Left ventricle myocardium inferior (tissue), 1 donor: ENCODE data around the gene IKZF2. TPM values are rescaled to one million over a fixed set of nuclear protein-coding genes. Genes with fewer than 3 reads are reported as not detected.

Experiments used
- DNase-seq: peaks from one replicate; pipeline ENCODE4 v3.0.0-alpha.2; 2020
- H3K27ac ChIP-seq: fragments of 200-600 bp; replicated peaks from 2 replicates; pipeline ENCODE4 v1.8.0; 2021
- H3K27me3 ChIP-seq: fragments of 200-600 bp; 2 replicates; pipeline ENCODE4 v1.8.0; 2021; ENCODE audit warnings: low read depth
- H3K36me3 ChIP-seq: fragments of 200-600 bp; 2 replicates; pipeline ENCODE4 v1.8.0; 2021
- H3K4me1 ChIP-seq: fragments of 200-600 bp; 2 replicates; pipeline ENCODE4 v1.8.0; 2021
- H3K4me3 ChIP-seq: fragments of 200-600 bp; 2 replicates; pipeline ENCODE4 v1.8.0; 2021; ENCODE audit warnings: mild to moderate bottlenecking, moderate library complexity
- H3K9me3 ChIP-seq: fragments of 200-600 bp; replicated peaks from 2 replicates; pipeline ENCODE4 v1.8.0; 2021
- intact Hi-C: fragments of 100-400 bp; cut with micrococcal nuclease; formaldehyde crosslinking; loops from one replicate; pipeline ENCODE4 v1.11.0; 2022
- long read RNA-seq: library from polyadenylated mRNA; unstranded; transcript quantifications from one replicate; pipeline ENCODE4 v2.0.0, GENCODE V29; 2021
- total RNA-seq: library from RNA; stranded (reverse); fragmentation: NEBNext Ultra II Directional; extraction: Animal tissue kit (Norgen Biotek cat#: 25700); gene quantifications from one replicate; pipeline ENCODE4 v1.2.1, GENCODE V29; 2021
- TF ChIP-seq, protein P1 (sequence below): fragments of 200-600 bp; IDR thresholded peaks from 2 replicates; pipeline ENCODE4 v1.8.0; 2021; ENCODE audit warnings: antibody characterized with exemption, mild to moderate bottlenecking, borderline replicate concordance
- donor health status: DM: no; HTN: yes; CAD: no; lungs with severe emphysema.

IKZF2 gene
- 6.8 TPM for total RNA-seq
- long read RNA-seq: 0 reads

- TF ChIP-seq, protein P1, sequence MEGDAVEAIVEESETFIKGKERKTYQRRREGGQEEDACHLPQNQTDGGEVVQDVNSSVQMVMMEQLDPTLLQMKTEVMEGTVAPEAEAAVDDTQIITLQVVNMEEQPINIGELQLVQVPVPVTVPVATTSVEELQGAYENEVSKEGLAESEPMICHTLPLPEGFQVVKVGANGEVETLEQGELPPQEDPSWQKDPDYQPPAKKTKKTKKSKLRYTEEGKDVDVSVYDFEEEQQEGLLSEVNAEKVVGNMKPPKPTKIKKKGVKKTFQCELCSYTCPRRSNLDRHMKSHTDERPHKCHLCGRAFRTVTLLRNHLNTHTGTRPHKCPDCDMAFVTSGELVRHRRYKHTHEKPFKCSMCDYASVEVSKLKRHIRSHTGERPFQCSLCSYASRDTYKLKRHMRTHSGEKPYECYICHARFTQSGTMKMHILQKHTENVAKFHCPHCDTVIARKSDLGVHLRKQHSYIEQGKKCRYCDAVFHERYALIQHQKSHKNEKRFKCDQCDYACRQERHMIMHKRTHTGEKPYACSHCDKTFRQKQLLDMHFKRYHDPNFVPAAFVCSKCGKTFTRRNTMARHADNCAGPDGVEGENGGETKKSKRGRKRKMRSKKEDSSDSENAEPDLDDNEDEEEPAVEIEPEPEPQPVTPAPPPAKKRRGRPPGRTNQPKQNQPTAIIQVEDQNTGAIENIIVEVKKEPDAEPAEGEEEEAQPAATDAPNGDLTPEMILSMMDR: no peak
- Histone ChIP-seq H3K27ac (peak within 1 kb of the TSS; percentile 95), H3K27me3 (no peaks in the 10 kb centered on the region), H3K9me3 (no peaks in the 10 kb centered on the region), H3K36me3 (no peaks in the 10 kb centered on the region), H3K4me3 (peak within 1 kb of the TSS; percentile 84), H3K4me1 (peaks cover 53% of the 10 kb centered on the region)
- intact Hi-C loops: loop anchor here (2.0 to 10.0 kb wide), 2 partner anchors 375 to 467 kb away; no protein-coding TSS in a partner anchor
- peak; percentile 85 for DNase-seq
Measured at GRCh38 chr2:213151437-213152064, at the start of gene IKZF2. Gene IKZF2 (minus strand): TSS chr2:213151612. CDS start chr2:213148629, 2,983 bp downstream.

GRCh38 chr2:213199871-213200270 is 48.5 kb upstream of the IKZF2 start:
- Histone ChIP-seq H3K27me3 (no peaks in the 10 kb centered on the region), H3K36me3 (no peaks in the 10 kb centered on the region), H3K4me3 (no peak overlapping the region), H3K9me3 (no peaks in the 10 kb centered on the region), H3K4me1 (no peaks in the 10 kb centered on the region), H3K27ac (no peak overlapping the region)
- intact Hi-C loops: loop anchor here (10.0 kb wide), 1 partner anchor 1035 kb away; no protein-coding TSS in a partner anchor
- TF ChIP-seq, protein P1: no peak
- no peak for DNase-seq

GRCh38 chr2:213189001-213189899 is 37.8 kb upstream of the IKZF2 start:
- peaks cover 4% of the 10 kb centered on the region for H3K4me1 ChIP-seq
- TF ChIP-seq, protein P1: no peak
- no peak overlapping the region for H3K27ac ChIP-seq
- H3K4me3 ChIP-seq: peak overlapping the region; percentile 40
- intact Hi-C loops: no loop called here
- DNase-seq: no peak
- no peaks in the 10 kb centered on the region for H3K27me3 ChIP-seq
- no peaks in the 10 kb centered on the region for H3K36me3 ChIP-seq
- peaks cover 8% of the 10 kb centered on the region for H3K9me3 ChIP-seq

DNA sequence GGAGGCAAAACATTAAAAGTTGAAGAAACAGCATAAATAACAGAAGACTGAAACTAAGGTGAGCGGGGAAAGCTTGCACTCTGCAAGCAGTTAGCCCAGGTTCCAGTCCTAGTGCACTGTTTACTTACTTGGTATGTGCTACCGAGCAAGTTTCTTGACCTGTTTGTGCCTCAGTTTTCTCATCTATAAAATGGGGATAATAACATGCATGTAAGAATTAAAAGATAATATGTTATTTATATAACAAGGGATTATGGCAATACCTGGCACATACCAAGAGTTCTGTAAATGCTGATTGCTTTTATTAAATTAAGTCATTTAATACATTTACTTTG is 37.1 kb upstream of the IKZF2 start:
- TF ChIP-seq, protein P1: no peak
- intact Hi-C loops: no loop called here

DNA sequence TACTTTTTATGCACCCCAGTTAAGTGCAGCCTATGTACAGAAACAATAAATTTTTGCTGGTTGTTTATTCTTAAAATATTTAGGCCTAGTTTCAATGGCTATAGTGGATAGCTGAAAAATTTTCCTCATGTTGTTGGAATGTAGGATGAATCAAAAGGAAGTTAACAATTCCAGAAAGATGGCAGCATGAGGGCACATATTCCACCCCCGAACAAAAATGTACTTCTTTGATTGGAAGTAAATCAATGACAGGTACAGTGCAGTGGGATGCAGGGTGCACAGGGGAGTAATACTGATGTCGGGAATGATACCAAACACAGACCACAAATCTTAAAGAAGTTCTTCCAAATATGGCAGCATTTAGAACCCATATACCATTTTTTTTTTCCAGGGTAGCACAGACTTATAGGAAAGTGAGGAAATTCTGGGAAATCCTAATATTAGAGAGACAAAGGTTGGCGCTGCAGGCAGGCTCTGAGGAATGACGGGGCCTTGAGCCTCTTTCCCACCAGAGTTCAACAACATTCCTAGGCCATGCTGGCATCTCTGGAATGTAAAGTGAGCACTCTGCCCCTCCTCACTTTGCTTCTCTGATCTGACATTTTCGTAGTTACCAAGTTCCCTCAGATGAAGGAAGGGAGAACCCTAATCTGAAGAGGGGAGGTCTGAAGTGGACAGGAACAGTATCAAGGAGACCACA is 36.6 kb upstream of the IKZF2 start:
- peaks cover 4% of the 10 kb centered on the region for H3K4me1 ChIP-seq
- H3K36me3 ChIP-seq: no peaks in the 10 kb centered on the region
- H3K4me3 ChIP-seq: no peak overlapping the region
- TF ChIP-seq, protein P1: no peak
- no peak for DNase-seq
- intact Hi-C loops: no loop called here
- no peak overlapping the region for H3K27ac ChIP-seq
- H3K9me3 ChIP-seq: peaks cover 8% of the 10 kb centered on the region
- no peaks in the 10 kb centered on the region for H3K27me3 ChIP-seq

More for the DNA sequence above, 37.1 kb upstream of the IKZF2 start:
- H3K4me3 ChIP-seq: no peak overlapping the region
- no peaks in the 10 kb centered on the region for H3K36me3 ChIP-seq
- peaks cover 8% of the 10 kb centered on the region for H3K9me3 ChIP-seq
- no peak overlapping the region for H3K27ac ChIP-seq
- no peak for DNase-seq
- peaks cover 4% of the 10 kb centered on the region for H3K4me1 ChIP-seq
- no peaks in the 10 kb centered on the region for H3K27me3 ChIP-seq
